OCI-LY3 (cell line): ENCODE data around the gene DNHD1.
A peak's percentile ranks its signal among the peaks of the same experiment; 100 is the strongest.

Experiments used
- H2AFZ ChIP-seq: fragments of 200-600, 300-600 bp; shearing (Covaris generic); 2 replicates; pipeline ENCODE4 v1.6.0; 2014; ENCODE audit warnings: antibody characterized with exemption, low read depth, low read length
- H3K27ac ChIP-seq: fragments of 200-600, 300-600 bp; sonication (generic); 2 replicates; pipeline ENCODE4 v1.5.1; 2014; ENCODE audit warnings: mild to moderate bottlenecking, low read length, moderate library complexity, mixed read lengths
- H3K27me3 ChIP-seq: fragments of 200-600, 300-600 bp; sonication (generic); 2 replicates; pipeline ENCODE4 v1.6.1; 2014; ENCODE audit warnings: low read depth, low read length, mixed read lengths
- H3K36me3 ChIP-seq: fragments of 200-600, 300-600 bp; sonication (generic); replicated peaks from 2 replicates; pipeline ENCODE3; 2014; ENCODE audit warnings: low read depth, low read length, mixed read lengths
- H3K4me1 ChIP-seq: fragments of 300-600, 200-600 bp; sonication (generic); 2 replicates; pipeline ENCODE4 v1.6.1; 2014; ENCODE audit warnings: low read length, mixed read lengths
- H3K4me2 ChIP-seq: fragments of 200-600, 300-600 bp; sonication (generic); 2 replicates; pipeline ENCODE4 v1.6.1; 2014; ENCODE audit warnings: low read length, mixed read lengths
- H3K4me3 ChIP-seq: fragments of 300-600, 200-600 bp; sonication (generic); 2 replicates; pipeline ENCODE4 v1.5.1; 2014; ENCODE audit warnings: antibody characterized with exemption, mild to moderate bottlenecking, low read length, moderate library complexity
- H3K79me2 ChIP-seq: fragments of 300-600, 200-600 bp; shearing (Covaris generic); 2 replicates; pipeline ENCODE4 v1.6.1; 2014; ENCODE audit warnings: mild to moderate bottlenecking, low read length, mixed read lengths
- H3K9ac ChIP-seq: fragments of 300-600, 200-600 bp; shearing (Covaris generic); 2 replicates; pipeline ENCODE4 v1.6.0; 2014; ENCODE audit warnings: mild to moderate bottlenecking, low read length, moderate library complexity
- H3K9me3 ChIP-seq: fragments of 200-600, 300-600 bp; shearing (Covaris generic); 2 replicates; pipeline ENCODE4 v1.6.1; 2014; ENCODE audit warnings: low read length, mixed read lengths; ENCODE audit not compliant: insufficient read depth
- H4K20me1 ChIP-seq: fragments of 200-600, 300-600 bp; sonication (generic); 2 replicates; pipeline ENCODE4 v1.6.1; 2016; ENCODE audit warnings: low read length, mixed read lengths; ENCODE audit not compliant: insufficient read depth
- CTCF ChIP-seq: fragments of 200-600, 300-600 bp; sonication (generic); IDR thresholded peaks from 2 replicates; pipeline ENCODE4 v1.5.1; 2014; ENCODE audit warnings: antibody characterized with exemption, low read length, low read depth
- EZH2phosphoT487 ChIP-seq: fragments of 200-600 bp; shearing (Covaris generic); IDR thresholded peaks from 2 replicates; pipeline ENCODE4 v1.6.1; 2018; ENCODE audit warnings: antibody characterized with exemption, mixed run types, low read depth

Gene DNHD1

GRCh38 chr11:6481924-6482275 lies 15.2 kb upstream of the DNHD1 start:
- peaks cover 70% of the 10 kb centered on the region for H3K36me3 ChIP-seq
- H3K4me2 ChIP-seq: peak overlapping the region; percentile 91
- H3K4me3 ChIP-seq: peak overlapping the region; percentile 95
- H4K20me1 ChIP-seq: no peaks in the 10 kb centered on the region
- H3K4me1 ChIP-seq: peaks cover 15% of the 10 kb centered on the region
- H2AFZ ChIP-seq: no peak overlapping the region
- H3K9me3 ChIP-seq: no peaks in the 10 kb centered on the region
- peaks cover 48% of the 10 kb centered on the region for H3K79me2 ChIP-seq
- no peak for TF ChIP-seq CTCF
- TF ChIP-seq EZH2phosphoT487: no peak
- peak overlapping the region; percentile 97 for H3K9ac ChIP-seq
- peak overlapping the region; percentile 72 for H3K27ac ChIP-seq
- H3K27me3 ChIP-seq: no peaks in the 10 kb centered on the region

- Histone ChIP-seq H2AFZ (no peak overlapping the region), H3K9ac (peak overlapping the region; percentile 97), H3K4me3 (peak overlapping the region; percentile 95)
Measured at GRCh38 chr11:6482441-6482840, 14.6 kb upstream of the DNHD1 start.

GRCh38 chr11:6483015-6483414 lies 14.1 kb upstream of the DNHD1 start:
- peaks cover 72% of the 10 kb centered on the region for H3K36me3 ChIP-seq
- TF ChIP-seq CTCF (no peak), EZH2phosphoT487 (no peak)
- H2AFZ ChIP-seq: no peak overlapping the region
- peaks cover 15% of the 10 kb centered on the region for H3K4me1 ChIP-seq
- H3K4me2 ChIP-seq: peak overlapping the region; percentile 91; the same call in 1 of the 2 replicates
- H3K9ac ChIP-seq: no peak overlapping the region
- H3K4me3 ChIP-seq: no peak overlapping the region
- H3K9me3 ChIP-seq: no peaks in the 10 kb centered on the region
- peaks cover 48% of the 10 kb centered on the region for H3K79me2 ChIP-seq
- no peaks in the 10 kb centered on the region for H3K27me3 ChIP-seq
- H4K20me1 ChIP-seq: no peaks in the 10 kb centered on the region
- H3K27ac ChIP-seq: no peak overlapping the region

More at GRCh38 chr11:6482441-6482840, 14.6 kb upstream of the DNHD1 start:
- Histone ChIP-seq H3K79me2 (peaks cover 48% of the 10 kb centered on the region), H3K4me2 (peak overlapping the region; percentile 91), H3K27me3 (no peaks in the 10 kb centered on the region), H3K36me3 (peaks cover 70% of the 10 kb centered on the region), H3K9me3 (no peaks in the 10 kb centered on the region), H3K27ac (no peak overlapping the region; the same call in 1 of the 2 replicates), H3K4me1 (peaks cover 15% of the 10 kb centered on the region), H4K20me1 (no peaks in the 10 kb centered on the region)
- TF ChIP-seq CTCF (no peak), EZH2phosphoT487 (no peak)

GRCh38 chr11:6485661-6486060 lies 11.4 kb upstream of the DNHD1 start:
- Histone ChIP-seq H3K9me3 (no peaks in the 10 kb centered on the region), H3K9ac (no peak overlapping the region), H3K4me3 (no peak overlapping the region), H4K20me1 (no peaks in the 10 kb centered on the region), H3K4me2 (no peak overlapping the region), H3K27ac (no peak overlapping the region), H3K79me2 (peaks cover 36% of the 10 kb centered on the region), H3K36me3 (peaks cover 66% of the 10 kb centered on the region), H3K4me1 (peaks cover 7% of the 10 kb centered on the region), H3K27me3 (no peaks in the 10 kb centered on the region), H2AFZ (no peak overlapping the region)
- TF ChIP-seq EZH2phosphoT487: no peak
- TF ChIP-seq CTCF: no peak
